ENCODE results near the gene SLC7A9.
"Not testable (repeated sequence)": the region's sequence is repeated elsewhere in the genome, so short reads cannot be mapped to it uniquely, and the experiment has no call there.

The SLC7A9 gene

GRCh38 chr19:32782089-32782488 is 87.5 kb downstream of the SLC7A9 start:
- not testable (repeated sequence) for H3K36me3 ChIP-seq (ENCODE audit: control insufficient read depth in 1 of 2, insufficient read depth in 2 of 2, low read length in 2 of 2); H3K4me1 ChIP-seq (ENCODE audit: control insufficient read depth in 1 of 2, insufficient read depth in 2 of 2, low read length in 2 of 2); H3K27me3 ChIP-seq (ENCODE audit: control insufficient read depth in 1 of 2, insufficient read depth in 2 of 2, low read length in 2 of 2); H3K4me3 ChIP-seq (ENCODE audit: low read depth in 1 of 2, low read length in 2 of 2); H3K9me3 ChIP-seq (ENCODE audit: control insufficient read depth in 1 of 2, low read length in 2 of 2); H3K27ac ChIP-seq (ENCODE audit: low read depth, low read length); H3K9ac ChIP-seq (ENCODE audit: low read depth in 1 of 2, low read length in 2 of 2)

GRCh38 chr19:32781280-32781679 is 88.3 kb downstream of the SLC7A9 start:
- Histone ChIP-seq H3K4me3 (ENCODE audit: low read depth in 1 of 2, low read length in 2 of 2) (no peak overlapping the region), H3K9ac (ENCODE audit: low read depth in 1 of 2, low read length in 2 of 2) (no peak overlapping the region), H3K27me3 (ENCODE audit: control insufficient read depth in 1 of 2, insufficient read depth in 2 of 2, low read length in 2 of 2) (no peaks in the 10 kb centered on the region), H3K36me3 (ENCODE audit: control insufficient read depth in 1 of 2, insufficient read depth in 2 of 2, low read length in 2 of 2) (no peaks in the 10 kb centered on the region), H3K27ac (ENCODE audit: low read depth, low read length) (no peak overlapping the region), H3K4me1 (ENCODE audit: control insufficient read depth in 1 of 2, insufficient read depth in 2 of 2, low read length in 2 of 2) (peaks cover 0 to 4% of the 10 kb centered on the region in 2 donors), H3K9me3 (ENCODE audit: control insufficient read depth in 1 of 2, low read length in 2 of 2) (no peaks in the 10 kb centered on the region)
